ENCODE results near the gene JAZF1. TPM values are rescaled to one million over a fixed set of nuclear protein-coding genes. Genes with fewer than 3 reads are reported as not detected.

Gene JAZF1
- polyA plus RNA-seq, 1 experiment, result 11.6 TPM

DNA sequence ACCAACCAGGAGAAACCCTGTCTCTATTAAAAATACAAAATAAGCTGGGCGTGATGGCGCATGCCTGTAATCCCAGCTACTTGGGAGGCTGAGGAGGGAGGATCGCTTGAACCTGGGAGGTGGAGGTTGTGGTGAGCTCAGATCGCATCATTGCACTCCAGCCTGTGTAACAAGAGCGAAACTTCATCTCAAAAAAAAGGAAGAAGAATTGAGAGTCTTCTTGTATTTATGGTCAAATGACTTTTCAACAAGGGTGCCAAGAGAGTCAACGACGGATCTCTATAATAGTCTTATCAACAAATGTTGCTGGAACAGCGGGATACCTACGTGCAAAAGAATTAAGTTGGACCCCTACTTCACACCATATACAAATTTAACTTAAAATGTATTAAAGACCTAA, 21.6 kb upstream of the JAZF1 start:
- H3K4me3 ChIP-seq (ENCODE audit: low read depth, low read length), result no peak overlapping the region
- CTCF ChIA-PET, result no interaction called here
- no peaks in the 10 kb centered on the region for H3K36me3 ChIP-seq (ENCODE audit: control insufficient read depth, insufficient read depth, low read length)
- POLR2A ChIA-PET, result no interaction called here
- no peak for DNase-seq (ENCODE audit: low read depth)
- TF ChIP-seq, protein P1, sequence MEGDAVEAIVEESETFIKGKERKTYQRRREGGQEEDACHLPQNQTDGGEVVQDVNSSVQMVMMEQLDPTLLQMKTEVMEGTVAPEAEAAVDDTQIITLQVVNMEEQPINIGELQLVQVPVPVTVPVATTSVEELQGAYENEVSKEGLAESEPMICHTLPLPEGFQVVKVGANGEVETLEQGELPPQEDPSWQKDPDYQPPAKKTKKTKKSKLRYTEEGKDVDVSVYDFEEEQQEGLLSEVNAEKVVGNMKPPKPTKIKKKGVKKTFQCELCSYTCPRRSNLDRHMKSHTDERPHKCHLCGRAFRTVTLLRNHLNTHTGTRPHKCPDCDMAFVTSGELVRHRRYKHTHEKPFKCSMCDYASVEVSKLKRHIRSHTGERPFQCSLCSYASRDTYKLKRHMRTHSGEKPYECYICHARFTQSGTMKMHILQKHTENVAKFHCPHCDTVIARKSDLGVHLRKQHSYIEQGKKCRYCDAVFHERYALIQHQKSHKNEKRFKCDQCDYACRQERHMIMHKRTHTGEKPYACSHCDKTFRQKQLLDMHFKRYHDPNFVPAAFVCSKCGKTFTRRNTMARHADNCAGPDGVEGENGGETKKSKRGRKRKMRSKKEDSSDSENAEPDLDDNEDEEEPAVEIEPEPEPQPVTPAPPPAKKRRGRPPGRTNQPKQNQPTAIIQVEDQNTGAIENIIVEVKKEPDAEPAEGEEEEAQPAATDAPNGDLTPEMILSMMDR (IDR thresholded peaks at IDR 0.05; ENCODE audit: insufficient read depth, low read depth, low read length), result no peak
- no peaks in the 10 kb centered on the region for H3K27me3 ChIP-seq (ENCODE audit: control insufficient read depth, insufficient read depth, low read length)

DNA sequence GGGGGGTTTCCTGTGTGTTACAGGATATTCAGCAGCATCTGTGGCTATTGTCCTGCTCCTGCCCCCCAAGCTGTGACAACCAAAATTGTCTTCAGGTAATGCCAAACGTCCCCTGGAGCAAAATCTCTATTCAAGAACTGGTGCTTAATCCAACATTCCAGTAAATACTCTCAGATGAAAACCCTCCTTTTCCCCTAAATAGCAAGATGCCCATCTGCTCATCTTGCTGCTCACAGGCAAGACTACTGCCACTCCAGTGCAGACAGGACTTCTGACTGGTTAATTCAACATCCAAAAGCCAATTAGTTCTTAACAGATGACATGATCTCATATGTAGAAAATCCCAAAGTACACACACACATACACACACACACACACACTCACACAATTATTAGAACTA, 20.5 kb upstream of the JAZF1 start:
- ChIA-PET POLR2A (no interaction called here), CTCF (interaction anchor here (0.6 to 1.1 kb wide), 2 partner anchors 113 to 251 kb away, joined by 3 read pairs; no protein-coding TSS in a partner anchor)
- TF ChIP-seq, protein P1 (IDR thresholded peaks at IDR 0.05; ENCODE audit: insufficient read depth, low read depth, low read length), result no peak
- DNase-seq (ENCODE audit: low read depth), result no peak
- no peaks in the 10 kb centered on the region for H3K36me3 ChIP-seq (ENCODE audit: control insufficient read depth, insufficient read depth, low read length)
- H3K27me3 ChIP-seq (ENCODE audit: control insufficient read depth, insufficient read depth, low read length), result no peaks in the 10 kb centered on the region
- no peak overlapping the region for H3K4me3 ChIP-seq (ENCODE audit: low read depth, low read length)

DNA sequence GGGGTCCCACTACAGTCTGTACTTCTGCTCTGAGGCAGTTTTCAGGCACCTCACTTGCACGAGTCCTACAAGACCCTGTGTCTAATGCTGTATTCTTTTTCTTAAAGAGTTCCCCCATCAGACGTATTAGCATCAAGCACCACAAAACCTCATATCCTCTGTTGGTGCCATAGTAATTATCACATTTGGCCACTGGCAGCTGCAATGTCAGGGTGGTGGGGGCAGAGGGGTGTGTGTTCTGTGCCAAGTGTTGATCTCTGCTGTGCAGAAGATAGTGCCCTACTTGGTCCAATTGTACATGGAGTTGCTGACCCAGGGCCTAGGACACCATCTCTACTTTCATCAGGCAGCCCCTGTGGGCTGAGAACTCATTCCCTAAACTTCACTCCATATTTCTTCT, 20.0 kb upstream of the JAZF1 start:
- DNase-seq (ENCODE audit: low read depth), result no peak
- ChIA-PET POLR2A (no interaction called here), CTCF (interaction anchor here (1.1 kb wide), 1 partner anchor 250 kb away, joined by 3 read pairs; no protein-coding TSS in a partner anchor)
- Histone ChIP-seq H3K27me3 (ENCODE audit: control insufficient read depth, insufficient read depth, low read length) (no peaks in the 10 kb centered on the region), H3K36me3 (ENCODE audit: control insufficient read depth, insufficient read depth, low read length) (no peaks in the 10 kb centered on the region), H3K4me3 (ENCODE audit: low read depth, low read length) (no peak overlapping the region)
- TF ChIP-seq, protein P1 (IDR thresholded peaks at IDR 0.05; ENCODE audit: insufficient read depth, low read depth, low read length), result no peak

DNA sequence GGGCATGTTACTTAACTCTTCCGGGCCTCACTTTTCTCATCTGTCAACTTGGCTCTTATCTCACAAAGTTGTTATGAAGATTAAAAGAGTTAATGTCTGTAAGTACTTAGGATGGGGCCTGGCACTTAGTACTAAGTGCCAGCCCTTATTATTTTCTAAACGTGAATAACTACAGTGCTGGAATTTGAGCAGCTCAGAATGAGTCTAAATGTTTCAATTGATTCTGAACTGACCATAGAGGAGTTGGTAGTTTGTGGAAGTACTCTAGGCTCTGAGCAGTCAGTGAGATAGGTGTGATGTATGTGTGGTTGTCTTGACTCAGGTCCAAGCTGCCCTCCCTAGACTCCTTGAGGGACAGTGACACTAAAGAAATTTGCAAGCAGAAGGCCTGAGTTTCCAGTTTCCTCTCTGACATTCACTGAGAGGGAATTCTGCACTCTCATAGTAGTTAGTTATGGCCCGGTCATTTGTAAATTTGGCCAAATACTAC, 18.5 kb upstream of the JAZF1 start:
- CTCF ChIA-PET, result interaction anchor here (1.0 kb wide), 1 partner anchor 9 kb away, joined by 3 read pairs; no protein-coding TSS in a partner anchor
- H3K4me3 ChIP-seq (ENCODE audit: low read depth, low read length), result no peak overlapping the region
- no peak for DNase-seq (ENCODE audit: low read depth)
- TF ChIP-seq, protein P1 (IDR thresholded peaks at IDR 0.05; ENCODE audit: insufficient read depth, low read depth, low read length), result no peak
- POLR2A ChIA-PET, result no interaction called here
- no peaks in the 10 kb centered on the region for H3K36me3 ChIP-seq (ENCODE audit: control insufficient read depth, insufficient read depth, low read length)
- H3K27me3 ChIP-seq (ENCODE audit: control insufficient read depth, insufficient read depth, low read length), result no peaks in the 10 kb centered on the region

DNA sequence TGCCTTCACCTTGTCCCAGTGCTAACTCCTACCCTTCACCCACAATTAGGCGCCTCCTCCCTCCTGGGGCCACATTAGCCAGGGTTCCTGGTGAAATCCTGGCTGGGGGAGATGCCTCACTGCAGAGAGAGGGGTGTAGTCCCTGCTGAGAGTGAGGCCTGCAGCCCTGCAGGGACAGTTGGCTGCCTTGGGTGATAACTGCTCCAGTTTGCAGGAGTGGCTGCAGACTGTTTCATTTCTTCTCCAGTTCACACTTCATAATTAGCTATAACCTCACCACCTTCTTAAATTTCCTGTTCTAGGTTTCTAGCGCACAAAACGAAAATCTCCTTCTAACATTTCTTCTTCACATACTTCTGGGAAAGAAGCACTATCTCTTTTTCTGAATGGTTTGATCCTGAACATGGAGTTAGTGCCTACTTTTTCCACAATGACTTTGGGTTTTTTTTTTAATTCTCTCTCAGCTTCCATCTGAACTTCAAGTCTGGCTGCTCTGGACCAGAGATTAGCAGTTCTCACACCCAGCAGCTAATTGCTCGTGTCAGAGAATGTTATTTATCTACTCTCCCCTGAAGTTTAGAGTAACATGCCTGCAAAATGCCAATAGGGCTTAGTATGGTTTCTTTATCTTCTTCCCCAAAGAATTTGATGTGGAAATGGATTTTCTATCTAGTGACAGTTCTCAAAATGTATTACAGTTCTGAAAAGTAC, 15.5 kb upstream of the JAZF1 start:
- TF ChIP-seq, protein P1 (IDR thresholded peaks at IDR 0.05; ENCODE audit: insufficient read depth, low read depth, low read length), result no peak
- Histone ChIP-seq H3K27me3 (ENCODE audit: control insufficient read depth, insufficient read depth, low read length) (no peaks in the 10 kb centered on the region), H3K36me3 (ENCODE audit: control insufficient read depth, insufficient read depth, low read length) (no peaks in the 10 kb centered on the region), H3K4me3 (ENCODE audit: low read depth, low read length) (no peak overlapping the region)
- CTCF ChIA-PET, result interaction anchor here (0.6 to 1.0 kb wide), 3 partner anchors 10 to 1509 kb away, joined by 3 read pairs; no protein-coding TSS in a partner anchor
- no peak for DNase-seq (ENCODE audit: low read depth)
- POLR2A ChIA-PET, result no interaction called here

Data from BJ (cell line).